Mucosa of gallbladder (tissue), 1 donor: ENCODE measurements around the gene THEMIS. TPM values are rescaled to one million over a fixed set of nuclear protein-coding genes. Genes with fewer than 3 reads are reported as not detected.
"Not testable (repeated sequence)": the region's sequence is repeated elsewhere in the genome, so short reads cannot be mapped to it uniquely, and the experiment has no call there.

Experiments
- DNase-seq: peaks from one replicate; pipeline ENCODE4 v3.0.0-alpha.2; 2020; ENCODE audit warnings: low spot score
- total RNA-seq: library from RNA; stranded (reverse); gene quantifications from one replicate; pipeline ENCODE4 v1.2.1, GENCODE V29; 2021
- donor health status: DM: no; HTN: no; CAD: no.

THEMIS gene
- total RNA-seq, 1 donor from 2014 or later, result 2.8 TPM

DNA sequence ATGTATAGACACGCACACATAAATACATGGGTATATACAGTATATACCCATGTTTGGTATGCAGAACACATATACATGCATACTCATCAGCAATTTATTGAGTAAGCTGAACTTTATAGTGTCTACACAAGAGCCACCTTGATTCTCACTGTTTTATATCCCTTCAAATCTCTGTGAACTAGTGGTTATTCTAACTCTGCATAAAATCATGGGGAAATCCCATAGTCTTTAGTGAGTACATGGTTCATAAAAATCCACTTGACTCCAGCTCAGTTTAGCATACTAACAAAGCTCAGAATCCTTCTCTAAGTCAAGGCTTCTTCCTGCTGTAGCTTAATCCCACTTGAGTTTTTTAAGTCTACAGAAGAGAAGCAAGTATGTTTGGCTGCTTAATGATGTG, 104.1 kb downstream of the THEMIS start:
- DNase-seq, result no peak

DNA sequence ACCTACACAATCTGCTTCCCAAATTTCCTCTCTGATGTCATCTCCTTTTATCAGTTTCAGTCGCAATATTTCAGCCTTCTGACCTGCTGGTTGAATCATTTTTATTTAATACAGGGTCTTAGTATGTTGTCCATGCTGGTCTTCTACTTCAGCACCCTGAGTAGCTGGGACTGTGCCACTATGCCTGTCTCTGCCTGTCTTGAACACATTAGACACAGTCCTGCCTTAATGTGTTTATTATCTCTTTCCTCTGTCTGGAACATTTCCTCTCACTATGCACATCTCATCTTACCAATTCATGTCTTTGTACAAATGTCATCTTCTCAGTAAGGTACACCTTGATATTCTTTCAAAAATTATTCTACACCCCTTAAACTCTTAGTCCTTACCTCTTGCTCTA, 106.5 kb downstream of the THEMIS start:
- DNase-seq, result no peak

DNA sequence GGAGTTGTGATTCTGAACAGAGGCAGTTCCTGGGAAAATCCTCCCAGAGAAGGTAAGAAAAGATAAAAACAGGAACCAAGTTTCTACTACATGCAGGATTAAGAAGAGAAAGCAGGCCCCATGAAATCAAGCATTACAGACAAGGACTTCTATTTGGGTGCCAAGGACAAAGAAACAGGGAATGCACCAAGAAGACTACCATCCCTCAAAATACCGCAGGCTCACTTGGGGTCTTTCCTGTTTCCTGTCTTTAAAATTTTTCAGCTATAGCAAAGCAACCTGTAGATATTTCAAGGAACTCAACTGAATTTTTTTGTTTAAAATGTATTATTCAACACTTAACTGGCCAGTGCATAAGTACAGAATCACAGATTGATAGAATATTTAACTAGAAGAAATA, 107.5 kb downstream of the THEMIS start:
- no peak for DNase-seq

DNA sequence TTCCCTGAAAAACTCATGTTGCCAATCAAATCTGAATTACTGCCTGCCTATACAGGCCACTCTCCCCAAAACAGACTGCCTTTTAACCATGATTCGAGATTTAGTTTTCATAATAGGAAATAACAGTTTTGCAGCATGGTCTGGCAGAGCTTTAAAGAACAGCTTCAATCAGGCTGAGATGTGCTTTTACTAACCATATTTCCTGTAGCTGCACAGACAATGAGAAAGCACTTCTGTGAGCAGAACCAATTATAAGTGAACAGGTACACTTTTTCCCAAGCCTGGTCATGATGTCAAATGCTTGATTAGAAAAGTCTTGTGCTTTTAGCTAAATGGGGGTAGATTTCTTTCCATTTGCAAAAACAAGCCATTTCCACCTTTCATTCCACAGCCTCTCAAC, 108.2 kb downstream of the THEMIS start:
- no peak for DNase-seq

DNA sequence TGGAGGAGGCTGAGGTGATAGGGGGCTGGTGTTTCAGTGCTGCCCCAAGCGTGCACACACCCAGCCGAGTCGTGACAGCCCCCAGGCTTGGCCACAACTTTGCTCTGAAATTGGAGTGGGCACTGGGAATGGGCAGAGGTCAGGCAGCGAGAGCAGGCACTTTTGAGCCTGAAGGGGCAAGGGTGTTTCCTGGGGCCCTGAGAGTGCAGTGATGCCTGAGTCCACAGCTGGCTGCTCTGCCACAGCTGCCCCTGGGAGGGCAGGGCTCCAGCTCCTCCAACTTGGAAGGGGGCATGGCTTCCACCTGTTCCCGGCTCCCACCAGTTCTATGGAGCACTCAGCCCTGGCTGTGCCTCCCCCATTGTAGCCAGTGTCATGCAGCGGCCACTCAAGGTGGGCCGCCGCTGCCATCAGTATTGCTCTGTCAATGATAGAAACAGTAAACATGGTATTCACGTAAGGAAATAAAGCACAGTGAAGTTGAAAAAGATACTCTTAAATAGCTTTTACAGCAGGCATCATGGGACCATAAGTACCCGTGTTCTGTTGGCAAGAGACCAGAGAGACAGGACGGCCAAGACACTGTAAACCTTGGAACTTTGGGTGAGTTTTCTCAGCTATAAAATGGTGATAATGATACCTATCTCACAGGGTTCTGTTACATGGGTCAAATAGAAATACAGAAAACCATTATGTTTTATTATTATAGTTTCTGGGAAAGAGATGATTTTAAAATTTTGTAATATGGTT, 108.9 kb downstream of the THEMIS start:
- DNase-seq, result no peak

DNA sequence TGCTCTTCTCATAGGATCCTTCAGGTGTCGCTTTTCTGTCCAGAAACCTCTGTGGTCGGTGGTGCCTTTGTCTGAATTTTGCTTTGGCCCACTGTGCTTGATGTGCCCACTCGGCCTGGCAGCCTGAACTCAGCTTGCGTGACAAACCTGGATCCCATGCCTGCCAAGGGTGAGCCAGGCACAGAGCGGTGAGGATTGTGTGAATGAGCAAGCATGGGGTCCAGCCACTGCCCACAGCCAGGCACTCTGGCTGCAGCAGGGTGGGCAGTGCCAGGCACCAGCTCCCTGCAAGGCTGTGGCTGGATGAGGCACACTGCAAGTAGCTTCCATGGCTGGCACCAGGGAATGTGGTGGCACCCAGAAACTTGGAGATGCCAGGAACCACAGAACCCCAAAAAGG, 110.3 kb downstream of the THEMIS start:
- no peak for DNase-seq

DNA sequence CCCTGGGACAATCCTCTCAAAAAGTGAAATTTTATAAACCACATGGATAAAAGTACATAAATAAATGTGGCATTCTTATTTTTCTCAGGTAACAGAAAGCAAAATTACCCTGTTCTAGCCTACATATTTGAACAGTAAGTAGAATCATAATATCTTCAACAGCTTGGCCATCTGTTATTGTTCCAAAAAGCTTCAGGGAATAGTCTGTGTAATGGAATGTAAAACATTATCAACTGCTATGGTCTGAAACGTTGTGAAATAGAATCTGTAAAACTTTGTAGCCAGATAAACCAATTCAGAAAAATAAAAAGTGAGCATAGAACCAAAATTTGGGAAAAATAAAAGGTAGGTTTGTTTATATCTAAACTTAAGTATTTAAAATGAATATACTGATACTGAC, 114.7 kb downstream of the THEMIS start:
- no peak for DNase-seq

DNA sequence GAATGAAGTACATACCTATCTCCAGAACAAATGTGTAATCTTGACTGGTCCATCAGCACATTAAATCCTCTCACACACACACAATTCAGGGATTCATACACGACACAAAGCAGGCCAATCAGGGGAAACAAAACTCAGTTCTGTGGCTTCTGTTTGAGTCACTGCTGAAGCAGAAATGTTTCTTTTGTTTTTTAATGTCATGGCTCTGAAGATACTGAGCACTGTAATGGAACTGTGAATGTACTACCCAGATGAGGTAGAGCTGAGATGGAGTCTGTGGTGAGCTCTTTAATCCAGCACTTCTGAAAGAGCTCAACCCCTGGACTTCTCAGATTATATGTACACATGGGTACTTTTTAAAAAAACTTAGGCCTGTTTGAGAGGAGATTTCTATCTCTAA, 116.4 kb downstream of the THEMIS start:
- no peak for DNase-seq

DNA sequence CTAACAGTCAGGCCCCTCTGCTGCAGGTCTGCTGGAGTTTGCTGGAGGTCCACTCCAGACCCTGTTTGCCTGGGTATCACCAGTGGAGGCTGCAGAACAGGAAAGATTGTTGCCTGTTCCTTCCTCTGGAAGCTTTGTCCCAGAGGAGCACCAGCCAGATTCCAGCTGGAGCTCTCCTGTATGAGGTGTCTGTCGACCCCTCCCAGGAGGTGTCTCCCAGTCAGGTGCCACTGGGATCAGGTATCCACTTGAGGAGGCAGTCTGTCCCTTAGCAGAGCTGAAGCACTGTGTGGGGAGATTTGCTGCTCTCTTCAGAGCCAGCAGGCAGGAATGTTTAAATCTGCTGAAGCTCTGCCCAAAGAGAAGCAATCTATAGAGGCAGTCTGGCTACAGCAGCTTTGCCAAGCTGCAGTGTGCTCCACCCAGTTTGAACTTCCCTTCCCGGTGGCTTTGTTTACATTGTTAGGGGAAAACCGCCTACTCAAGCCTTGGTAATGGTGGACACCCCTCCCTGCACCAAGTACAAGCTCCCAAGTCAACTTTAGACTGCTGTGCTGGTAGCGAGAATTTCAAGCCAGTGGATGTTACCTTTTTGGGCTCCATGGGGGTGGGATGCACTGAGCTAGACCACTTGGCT, 119.1 kb downstream of the THEMIS start:
- not testable (repeated sequence) for DNase-seq

DNA sequence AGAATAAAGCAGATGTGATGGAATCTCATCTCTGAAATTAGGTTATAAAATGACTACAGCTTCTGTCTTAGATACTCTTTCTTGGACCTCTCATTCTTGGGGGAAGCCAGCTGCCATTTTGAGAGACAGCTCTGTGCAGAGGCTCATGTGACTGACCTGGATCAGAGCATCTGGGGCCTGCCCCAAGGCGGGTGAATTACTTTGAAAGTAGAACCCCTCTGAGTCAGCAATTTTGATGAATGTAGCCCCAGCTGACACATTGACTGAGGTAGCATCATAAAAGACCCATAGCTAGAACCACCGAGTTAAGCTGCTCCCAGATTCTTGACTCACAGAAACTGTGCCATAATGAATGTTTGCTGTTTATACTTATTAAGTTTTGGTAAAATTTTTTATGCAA, 124.5 kb downstream of the THEMIS start:
- DNase-seq, result no peak

DNA sequence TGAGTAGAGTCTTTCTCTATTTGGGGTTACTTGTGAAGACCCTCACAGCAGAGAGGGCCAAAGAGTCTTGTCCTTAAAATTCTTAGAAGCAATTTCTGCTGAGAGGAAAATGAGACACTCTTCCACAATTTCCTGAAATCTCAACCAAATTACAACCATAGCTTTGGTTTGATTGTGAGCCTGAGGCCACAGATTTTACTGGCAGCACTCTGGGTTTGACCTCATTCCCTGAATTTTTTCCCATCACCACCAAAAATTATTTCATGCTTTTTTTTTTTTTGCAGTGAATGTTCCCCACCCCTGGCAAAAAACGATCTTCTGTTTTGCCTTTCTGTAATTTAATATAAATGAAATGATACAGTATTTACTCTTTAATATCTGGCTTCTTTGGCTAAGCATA, 125.5 kb downstream of the THEMIS start:
- no peak for DNase-seq

DNA sequence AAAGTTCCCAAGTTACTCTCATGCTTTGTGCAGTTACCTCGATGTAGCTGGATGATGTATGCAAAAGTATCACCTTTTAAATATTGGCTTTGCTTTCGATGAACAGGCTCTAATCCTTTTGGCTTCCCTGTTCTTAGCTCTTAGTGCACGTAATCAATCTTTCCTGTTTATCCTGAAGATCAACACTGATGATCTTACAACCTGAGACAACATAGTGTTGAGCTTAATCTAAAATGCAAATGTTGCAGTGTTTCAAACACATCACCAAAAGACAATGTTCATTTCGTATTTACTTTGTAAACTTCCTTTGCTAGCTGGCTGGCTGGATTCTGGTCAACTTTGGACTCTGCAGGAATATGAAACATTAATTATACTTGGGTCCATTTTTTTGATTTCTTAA, 132.1 kb downstream of the THEMIS start:
- no peak for DNase-seq

DNA sequence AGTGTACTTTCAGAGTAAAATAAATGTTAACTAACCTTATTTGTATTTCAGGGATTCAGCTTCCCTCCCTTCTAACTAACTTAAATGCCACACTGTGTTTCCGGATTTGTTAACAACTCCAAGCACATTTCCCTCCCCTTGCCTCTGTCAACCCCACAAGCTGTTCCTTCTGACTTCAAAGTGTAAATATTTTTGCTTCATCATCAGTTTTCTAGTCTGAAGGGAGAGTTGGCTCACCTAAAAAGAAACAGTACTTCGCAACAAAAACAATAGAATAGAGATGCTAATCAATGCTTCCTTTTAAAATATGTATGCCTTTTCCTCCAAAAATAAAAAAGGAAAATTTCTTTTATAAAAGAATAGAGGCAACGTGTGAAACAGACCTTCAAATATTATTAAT, 132.6 kb downstream of the THEMIS start:
- DNase-seq, result no peak

DNA sequence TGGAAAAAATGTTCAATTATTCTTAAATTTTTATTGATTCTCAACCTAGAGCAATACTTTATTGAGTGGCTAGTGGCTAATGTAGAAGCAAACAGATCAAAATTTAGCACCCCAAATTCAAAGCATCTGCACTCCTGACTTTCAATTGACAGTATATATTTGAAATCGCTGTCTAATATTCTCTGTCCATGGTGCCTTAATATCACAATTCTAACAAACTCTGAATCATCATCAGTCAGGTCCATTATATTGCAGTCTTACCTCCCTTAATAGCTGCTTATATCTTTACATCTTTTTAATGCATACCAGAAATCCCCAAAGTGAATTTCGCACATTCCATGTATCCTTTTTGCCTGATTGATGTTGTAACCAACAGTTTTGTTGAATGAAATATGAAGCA, 134.9 kb downstream of the THEMIS start:
- no peak for DNase-seq

DNA sequence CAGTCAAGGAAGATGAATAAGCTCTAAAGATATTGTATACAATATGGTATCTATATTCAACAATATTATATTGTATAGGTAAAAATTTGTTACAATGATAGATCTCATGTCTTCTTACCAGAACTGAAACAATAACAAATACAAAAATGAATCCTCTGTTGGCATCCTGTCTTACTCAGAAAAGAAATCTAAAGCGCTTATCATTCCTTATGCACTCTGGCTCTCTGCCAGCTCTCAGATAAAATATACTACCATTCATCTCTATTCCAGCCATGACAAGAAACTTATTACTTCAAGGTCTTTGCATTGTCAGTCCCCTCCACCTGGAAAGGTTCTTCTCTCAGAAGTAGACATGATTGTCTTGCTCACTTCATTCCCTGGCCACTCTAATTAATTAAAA, 138.6 kb downstream of the THEMIS start:
- DNase-seq, result no peak

DNA sequence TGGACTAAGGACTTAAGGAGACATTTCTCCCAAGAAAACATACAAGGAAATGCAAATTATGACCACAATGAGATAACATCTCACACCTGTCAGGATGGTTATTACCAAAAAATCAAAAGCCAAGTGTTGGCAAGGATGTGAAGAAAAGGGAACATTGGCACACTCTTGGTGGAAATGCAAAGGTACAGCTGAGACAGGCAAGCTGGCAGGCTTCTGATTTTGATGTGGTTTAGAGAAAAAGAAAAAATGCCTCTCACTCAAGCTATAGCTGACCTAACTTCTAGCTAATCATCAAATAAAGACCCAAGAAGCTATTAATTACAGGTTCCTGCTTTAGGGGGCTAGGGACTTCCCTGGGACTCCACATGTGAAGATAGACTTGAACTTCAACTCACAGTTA, 139.8 kb downstream of the THEMIS start:
- no peak for DNase-seq

DNA sequence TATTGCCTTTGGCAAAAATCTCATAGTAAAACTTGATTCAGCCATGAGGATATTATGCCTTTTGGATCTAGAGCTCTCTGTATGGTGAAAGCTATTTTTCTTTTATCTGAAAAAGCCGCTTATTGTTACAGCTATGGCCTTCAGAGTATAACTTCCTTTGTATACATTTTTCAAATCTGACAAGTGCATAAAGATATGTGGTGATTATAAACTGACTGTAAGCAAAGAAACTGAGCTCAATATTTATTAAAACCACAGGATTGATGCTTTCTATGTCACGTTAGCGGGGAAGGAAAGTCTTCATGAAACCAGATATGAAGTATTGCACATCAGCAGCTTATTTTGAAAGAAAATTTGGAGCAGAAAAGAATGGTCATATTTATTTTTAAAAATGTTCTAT, 151.8 kb downstream of the THEMIS start:
- DNase-seq, result no peak

DNA sequence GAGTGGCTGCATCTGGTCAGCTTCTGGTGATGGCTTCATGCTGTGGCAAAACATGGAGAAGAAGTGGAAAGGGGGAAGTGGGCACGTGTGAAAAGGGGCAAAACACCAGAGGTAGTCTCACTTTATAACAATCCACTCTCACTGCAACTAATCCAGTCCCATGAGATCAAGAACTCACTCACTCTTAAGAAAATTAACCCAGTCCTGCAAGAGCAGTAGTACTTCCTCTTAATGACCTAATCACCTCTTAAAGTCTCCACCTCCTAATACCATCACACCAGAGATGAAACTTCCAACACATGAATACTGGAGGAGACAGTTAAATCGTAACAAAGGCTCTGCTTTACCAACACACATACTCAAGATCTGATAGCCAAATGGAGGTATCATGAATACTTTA, 152.6 kb downstream of the THEMIS start:
- DNase-seq, result no peak

DNA sequence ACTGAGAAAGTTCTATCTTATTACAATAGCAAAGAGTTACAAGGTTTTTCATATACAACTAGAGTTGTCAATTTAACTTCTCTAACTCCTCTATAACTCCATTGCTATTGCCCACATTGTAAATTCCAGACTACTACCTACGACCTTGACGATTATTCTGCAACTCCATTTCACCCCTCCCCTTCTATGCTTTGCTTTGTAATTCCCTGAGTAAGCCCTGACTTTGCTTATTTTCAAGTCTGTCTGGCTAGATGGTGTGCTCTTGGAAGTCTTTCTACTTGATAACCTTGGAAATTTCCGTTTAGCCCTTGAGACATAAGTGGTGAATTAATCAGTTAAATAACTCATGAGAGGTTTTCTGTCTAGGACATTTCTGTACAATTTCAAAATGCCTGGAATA, 162.4 kb downstream of the THEMIS start:
- DNase-seq, result no peak

DNA sequence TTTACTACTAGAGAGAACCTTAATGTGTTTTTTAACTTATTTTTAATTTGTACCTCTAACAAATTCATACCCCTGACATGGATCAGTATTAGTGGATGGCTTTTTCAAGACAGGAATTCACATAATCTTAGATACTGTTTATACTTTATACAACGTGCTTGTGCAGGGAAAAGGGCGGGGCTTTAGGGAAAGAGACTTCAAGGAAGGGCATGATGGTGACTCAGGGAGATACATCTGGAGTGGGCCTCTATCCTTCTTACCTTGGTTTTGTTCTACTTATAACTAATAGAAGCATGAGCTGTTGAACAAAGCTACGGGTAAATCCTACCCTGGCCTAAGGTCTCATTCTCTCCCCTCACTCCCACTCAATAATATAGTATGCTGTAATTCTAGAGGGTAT, 163.1 kb downstream of the THEMIS start:
- DNase-seq, result no peak

DNA sequence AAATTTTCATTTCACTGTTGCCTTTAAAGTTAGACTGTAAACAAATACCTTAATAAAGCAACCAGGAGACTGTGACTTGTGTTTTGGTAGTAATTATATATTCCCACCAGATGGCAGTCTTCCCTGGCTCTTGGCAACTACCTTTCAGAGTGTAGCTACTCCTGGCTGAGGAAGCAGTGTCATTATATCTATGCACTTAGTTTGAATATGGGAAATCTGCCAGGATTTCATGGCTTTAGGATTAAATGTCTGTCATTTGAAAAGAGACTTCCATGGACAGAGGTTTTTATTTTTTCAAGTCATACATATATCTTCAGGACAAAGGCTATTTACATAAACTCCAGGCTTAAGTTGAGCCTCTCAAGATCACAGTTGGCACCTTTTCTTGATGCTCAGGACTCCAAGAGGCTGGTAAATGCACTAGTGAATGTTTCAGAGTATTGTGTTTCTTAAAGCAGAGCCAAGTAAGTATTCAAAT, 163.8 kb downstream of the THEMIS start:
- DNase-seq, result peak; percentile 47

DNA sequence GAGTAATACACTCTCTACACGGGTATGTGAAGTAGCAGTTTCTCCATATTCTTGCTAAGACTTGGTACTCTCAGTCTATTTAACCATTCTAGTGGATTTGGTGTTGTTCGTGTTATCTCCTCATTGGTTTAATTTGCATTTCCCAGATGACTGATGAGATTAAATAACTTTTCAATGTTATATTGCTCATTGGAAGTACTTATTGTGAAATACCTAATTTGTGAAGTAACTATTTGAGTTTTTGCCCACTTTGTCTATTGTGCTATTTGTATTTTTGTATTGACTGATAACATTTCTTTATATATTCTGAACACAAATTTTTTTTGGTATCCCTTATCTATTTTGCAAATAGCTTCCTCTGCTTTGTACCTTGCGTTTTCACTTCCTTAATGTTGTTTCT, 167.9 kb downstream of the THEMIS start:
- no peak for DNase-seq

DNA sequence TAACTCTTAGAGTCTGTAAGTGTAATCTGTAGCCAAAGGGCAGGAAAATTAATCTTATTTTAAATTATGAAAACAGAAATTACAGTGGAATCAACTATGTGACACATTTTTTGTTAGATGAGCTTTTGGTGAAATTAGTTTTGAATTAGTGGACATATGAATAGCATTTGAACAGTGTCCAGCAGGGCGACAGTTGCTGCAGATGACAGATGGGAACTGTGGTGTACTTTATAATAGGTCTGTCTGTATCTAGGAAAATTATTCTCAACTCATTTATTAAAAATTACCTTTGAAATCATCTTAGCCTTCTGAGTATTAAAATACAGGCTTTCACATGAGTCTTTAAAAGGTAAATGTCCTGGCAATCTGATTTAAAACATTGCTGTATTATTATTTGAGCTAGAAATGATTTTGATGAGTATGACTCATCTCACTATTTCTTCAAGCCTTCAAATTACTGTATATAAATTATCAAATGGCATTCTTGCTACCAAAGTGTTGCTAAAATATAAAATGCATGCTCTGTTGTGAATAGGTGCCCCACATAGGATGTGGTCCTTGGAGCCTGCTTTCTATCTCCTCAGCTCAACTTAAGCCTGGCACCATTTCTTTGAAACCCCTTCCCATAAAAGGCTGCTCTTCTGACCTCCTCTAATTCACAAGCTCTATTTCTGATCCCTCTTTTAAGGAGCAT, 173.5 kb downstream of the THEMIS start:
- no peak for DNase-seq
